Measurements from ENCODE around the gene TPCN1. TPM values are rescaled to one million over a fixed set of nuclear protein-coding genes. Genes with fewer than 3 reads are reported as not detected.

TPCN1 gene
- total and polyA plus RNA-seq, 2 donors (not counting 1 experiment from before 2014, with no cell fraction given) = 17.2 to 17.8 TPM

DNA sequence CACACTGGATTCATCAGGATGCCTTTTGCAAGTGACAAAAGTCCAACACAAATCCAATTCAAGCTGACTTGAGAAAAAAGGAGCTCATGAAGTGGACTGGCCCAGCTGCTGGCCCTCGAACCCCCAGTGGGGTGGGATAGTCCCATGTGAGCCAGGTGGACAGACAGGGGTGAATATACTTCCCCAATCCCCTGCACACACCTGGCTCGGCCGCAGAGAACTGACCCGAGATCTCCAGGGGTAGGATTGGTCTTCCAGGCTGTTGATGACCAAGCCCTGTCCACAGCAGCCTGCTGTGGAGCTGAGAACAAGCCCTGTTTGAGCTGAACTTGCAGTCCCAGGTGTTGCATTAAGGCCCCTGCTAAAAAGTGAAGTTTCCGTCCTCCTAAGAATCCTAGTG is 56.2 kb downstream of the TPCN1 start:
- Histone ChIP-seq H3K79me2 (ENCODE audit: control insufficient read depth, insufficient read depth, low read length) (no peaks in the 10 kb centered on the region), H4K20me1 (ENCODE audit: control insufficient read depth, extremely low read depth, insufficient read depth, low read length) (no peaks in the 10 kb centered on the region), H3K4me3 (replicated peaks in 1 of 4; ENCODE audit: control extremely low read depth in 1 of 4, insufficient read depth in 1 of 4, low read depth in 3 of 4, low read length in 4 of 4) (no peak overlapping the region), H3K27me3 (ENCODE audit: control insufficient read depth, insufficient read depth, low read length) (no peaks in the 10 kb centered on the region), H3K4me2 (ENCODE audit: extremely low read depth, insufficient read depth, low read length) (no peak overlapping the region), H3K27ac (ENCODE audit: insufficient read depth, low read length) (no peak overlapping the region), H2AFZ (ENCODE audit: low read length) (no peak overlapping the region), H3K9me3 (ENCODE audit: control insufficient read depth, insufficient read depth, low read depth, low read length) (no peaks in the 10 kb centered on the region), H3K36me3 (ENCODE audit: control insufficient read depth, insufficient read depth, low read length) (no peaks in the 10 kb centered on the region), H3K9ac (ENCODE audit: insufficient read depth, low read length) (no peak overlapping the region), H3K4me1 (ENCODE audit: control insufficient read depth, extremely low read depth, insufficient read depth, low read length) (peaks cover 6% of the 10 kb centered on the region)
- TF ChIP-seq EZH2 (IDR thresholded peaks at IDR 0.05; ENCODE audit: low read length, missing control alignments) (no peak), CTCF (conservative IDR thresholded peaks at IDR 0.05 in 1 of 2, IDR thresholded peaks at IDR 0.05 in 1 of 2; ENCODE audit: low read depth in 1 of 2, low read length in 2 of 2) (no peak)
- DNase-seq (ENCODE audit: low read depth in 2 of 2) = no peak

- no peaks in the 10 kb centered on the region for H3K79me2 ChIP-seq (ENCODE audit: control insufficient read depth, insufficient read depth, low read length)
- no peaks in the 10 kb centered on the region for H3K9me3 ChIP-seq (ENCODE audit: control insufficient read depth, insufficient read depth, low read depth, low read length)
- no peaks in the 10 kb centered on the region for H3K27me3 ChIP-seq (ENCODE audit: control insufficient read depth, insufficient read depth, low read length)
- no peak for DNase-seq (ENCODE audit: low read depth in 2 of 2)
- H3K9ac ChIP-seq (ENCODE audit: insufficient read depth, low read length) = no peak overlapping the region
- H2AFZ ChIP-seq (ENCODE audit: low read length) = no peak overlapping the region
- no peak overlapping the region for H3K4me3 ChIP-seq (replicated peaks in 1 of 4; ENCODE audit: control extremely low read depth in 1 of 4, insufficient read depth in 1 of 4, low read depth in 3 of 4, low read length in 4 of 4)
- no peaks in the 10 kb centered on the region for H3K36me3 ChIP-seq (ENCODE audit: control insufficient read depth, insufficient read depth, low read length)
- H3K4me1 ChIP-seq (ENCODE audit: control insufficient read depth, extremely low read depth, insufficient read depth, low read length) = no peaks in the 10 kb centered on the region
- TF ChIP-seq EZH2 (IDR thresholded peaks at IDR 0.05; ENCODE audit: low read length, missing control alignments) (no peak), CTCF (conservative IDR thresholded peaks at IDR 0.05 in 1 of 2, IDR thresholded peaks at IDR 0.05 in 1 of 2; ENCODE audit: low read depth in 1 of 2, low read length in 2 of 2) (no peak)
- no peak overlapping the region for H3K27ac ChIP-seq (ENCODE audit: insufficient read depth, low read length)
- H3K4me2 ChIP-seq (ENCODE audit: extremely low read depth, insufficient read depth, low read length) = no peak overlapping the region
- H4K20me1 ChIP-seq (ENCODE audit: control insufficient read depth, extremely low read depth, insufficient read depth, low read length) = no peaks in the 10 kb centered on the region
Observed at GRCh38 chr12:113278141-113278540, 56.9 kb downstream of the TPCN1 start.

DNA sequence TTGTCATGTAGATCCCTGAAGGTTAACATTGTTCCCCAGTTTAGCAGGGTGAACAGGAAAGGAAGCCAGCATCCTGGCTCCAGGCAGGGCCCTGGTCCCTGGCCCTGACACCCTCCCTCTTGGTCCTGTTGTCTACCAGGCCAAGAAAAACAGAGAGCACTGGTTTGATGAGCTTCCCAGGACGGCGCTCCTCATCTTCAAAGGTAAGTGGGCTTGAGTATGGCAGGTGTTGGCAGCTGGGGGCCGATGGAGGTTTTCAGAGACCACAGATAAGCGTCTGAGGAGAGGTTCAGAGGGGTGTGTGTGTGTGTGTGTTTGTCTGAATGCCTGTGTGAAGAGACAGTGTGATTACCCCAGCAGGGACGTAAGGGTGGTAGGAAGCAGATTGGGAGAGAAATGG is 57.4 kb downstream of the TPCN1 start:
- H3K4me2 ChIP-seq (ENCODE audit: extremely low read depth, insufficient read depth, low read length) = no peak overlapping the region
- no peak overlapping the region for H3K9ac ChIP-seq (ENCODE audit: insufficient read depth, low read length)
- no peaks in the 10 kb centered on the region for H3K36me3 ChIP-seq (ENCODE audit: control insufficient read depth, insufficient read depth, low read length)
- TF ChIP-seq CTCF (conservative IDR thresholded peaks at IDR 0.05 in 1 of 2, IDR thresholded peaks at IDR 0.05 in 1 of 2; ENCODE audit: low read depth in 1 of 2, low read length in 2 of 2) (no peak), EZH2 (IDR thresholded peaks at IDR 0.05; ENCODE audit: low read length, missing control alignments) (no peak)
- H2AFZ ChIP-seq (ENCODE audit: low read length) = no peak overlapping the region
- H3K27ac ChIP-seq (ENCODE audit: insufficient read depth, low read length) = no peak overlapping the region
- H3K4me1 ChIP-seq (ENCODE audit: control insufficient read depth, extremely low read depth, insufficient read depth, low read length) = no peaks in the 10 kb centered on the region
- no peak overlapping the region for H3K4me3 ChIP-seq (replicated peaks in 1 of 4; ENCODE audit: control extremely low read depth in 1 of 4, insufficient read depth in 1 of 4, low read depth in 3 of 4, low read length in 4 of 4)
- H4K20me1 ChIP-seq (ENCODE audit: control insufficient read depth, extremely low read depth, insufficient read depth, low read length) = no peaks in the 10 kb centered on the region
- H3K79me2 ChIP-seq (ENCODE audit: control insufficient read depth, insufficient read depth, low read length) = no peaks in the 10 kb centered on the region
- H3K27me3 ChIP-seq (ENCODE audit: control insufficient read depth, insufficient read depth, low read length) = no peaks in the 10 kb centered on the region
- H3K9me3 ChIP-seq (ENCODE audit: control insufficient read depth, insufficient read depth, low read depth, low read length) = no peaks in the 10 kb centered on the region
- DNase-seq (ENCODE audit: low read depth in 2 of 2) = no peak
